ENCODE results near the gene CSAD. TPM values are rescaled to one million over a fixed set of nuclear protein-coding genes. Genes with fewer than 3 reads are reported as not detected.

The CSAD gene
- total and polyA plus RNA-seq, 2 donors (not counting 3 experiments of a cell fraction or from before 2014, with no cell fraction given): 21.1 to 24.4 TPM

DNA sequence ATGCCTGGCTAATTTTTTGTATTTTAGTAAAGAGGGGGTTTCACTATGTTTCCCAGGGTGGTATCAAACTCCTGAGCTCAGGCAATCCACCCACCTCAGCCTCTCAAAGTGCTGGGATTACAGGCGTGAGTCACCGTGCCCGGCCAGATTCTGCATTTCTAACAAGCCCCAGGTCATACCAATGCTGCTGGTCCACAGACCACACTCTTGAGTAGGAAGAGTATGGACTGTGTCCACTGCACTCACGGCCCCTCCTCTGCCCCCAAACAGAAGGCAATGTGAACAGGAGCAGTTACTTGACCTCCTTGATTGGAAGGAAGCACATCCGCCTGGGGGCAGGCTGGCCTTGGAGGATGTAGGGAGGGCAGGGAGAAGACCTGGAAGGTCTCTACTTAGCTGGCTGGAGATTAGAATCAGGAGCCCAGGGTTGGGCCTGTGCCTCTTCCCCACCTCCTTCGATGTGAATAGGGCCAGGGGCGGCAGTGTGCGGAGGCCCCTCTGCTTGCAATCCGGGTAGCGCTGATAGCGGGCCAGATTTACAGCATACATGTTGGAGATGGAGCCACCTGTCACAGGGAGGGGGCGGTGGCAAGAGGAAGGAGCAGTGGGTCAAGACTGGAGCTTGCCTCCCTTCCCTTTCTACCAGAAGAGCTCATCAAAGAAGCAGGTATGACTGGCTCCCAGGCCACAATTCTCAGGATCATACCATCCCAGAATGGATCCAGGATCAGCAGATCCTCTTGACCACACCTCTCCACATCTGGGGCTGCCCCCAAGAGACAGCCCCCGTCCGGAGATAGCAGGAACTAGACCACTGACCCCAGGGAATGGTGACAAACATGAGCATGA lies 9.6 kb downstream of the CSAD start:
- POLR2A ChIA-PET: no interaction called here
- BruUV-seq (replicated peaks): no TSS peak

More for the DNA sequence above, 9.6 kb downstream of the CSAD start:
- Histone ChIP-seq H4K20me1 (replicated peaks; ENCODE audit: control insufficient read depth, extremely low read depth, insufficient read depth, low read length) (no peaks in the 10 kb centered on the region), H3K79me2 (ENCODE audit: control insufficient read depth, insufficient read depth, low read length) (no peaks in the 10 kb centered on the region), H3K9ac (replicated peaks; ENCODE audit: extremely low read depth, insufficient read depth, low read length) (no peak overlapping the region), H3K9me3 (replicated peaks; ENCODE audit: control insufficient read depth, insufficient read depth, low read length) (no peaks in the 10 kb centered on the region), H2AFZ (ENCODE audit: low read depth, low read length) (no peak overlapping the region), H3K27me3 (ENCODE audit: control insufficient read depth in 2 of 2, insufficient read depth in 2 of 2, low read length in 2 of 2) (no peaks in the 10 kb centered on the region), H3K36me3 (ENCODE audit: control insufficient read depth in 2 of 2, extremely low read depth in 1 of 2, insufficient read depth in 2 of 2, low read length in 2 of 2) (peaks cover 0 to 7% of the 10 kb centered on the region in 2 experiments), H3K9me1 (replicated peaks; ENCODE audit: control insufficient read depth, extremely low read depth, insufficient read depth, low read length) (no peaks in the 10 kb centered on the region), H3K27ac (ENCODE audit: insufficient read depth, low read depth, low read length) (no peak overlapping the region), H3K4me1 (ENCODE audit: control insufficient read depth, extremely low read depth, insufficient read depth, low read length) (no peaks in the 10 kb centered on the region), H3K4me2 (ENCODE audit: insufficient read depth, low read length) (no peak overlapping the region), H3K4me3 (replicated peaks in 1 of 3; ENCODE audit: insufficient read depth in 1 of 3, low read depth in 1 of 3, low read length in 3 of 3) (no peak overlapping the region)
- dilution Hi-C loops (cut with MboI; ENCODE audit: extremely low pct_ligation_motif_present, low sequenced_read_pairs): no loop called here
- intact Hi-C loops (cut with micrococcal nuclease): no loop called here
- TF ChIP-seq EZH2 (IDR thresholded peaks at IDR 0.05; ENCODE audit: borderline replicate concordance, low read depth, low read length, severe bottlenecking) (no peak), MYC (IDR thresholded peaks at IDR 0.05; ENCODE audit: low read depth, low read length) (no peak), JUN (IDR thresholded peaks at IDR 0.05; ENCODE audit: borderline replicate concordance, insufficient read depth, insufficient read length, low read depth) (no peak), POLR2A (IDR thresholded peaks at IDR 0.05; ENCODE audit: low read depth, low read length) (no peak), FOS (IDR thresholded peaks at IDR 0.05; ENCODE audit: borderline replicate concordance, insufficient read depth, low read length) (no peak), POLR2AphosphoS5 (IDR thresholded peaks at IDR 0.05; ENCODE audit: insufficient read depth, low read depth, low read length) (no peak), GATA2 (IDR thresholded peaks at IDR 0.05; ENCODE audit: insufficient read depth, insufficient read length, low read depth, low read length) (no peak)
- TF ChIP-seq, protein P1, sequence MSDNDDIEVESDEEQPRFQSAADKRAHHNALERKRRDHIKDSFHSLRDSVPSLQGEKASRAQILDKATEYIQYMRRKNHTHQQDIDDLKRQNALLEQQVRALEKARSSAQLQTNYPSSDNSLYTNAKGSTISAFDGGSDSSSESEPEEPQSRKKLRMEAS (IDR thresholded peaks at IDR 0.05; ENCODE audit: insufficient read depth, insufficient read length): no peak
- TF ChIP-seq, protein P2, sequence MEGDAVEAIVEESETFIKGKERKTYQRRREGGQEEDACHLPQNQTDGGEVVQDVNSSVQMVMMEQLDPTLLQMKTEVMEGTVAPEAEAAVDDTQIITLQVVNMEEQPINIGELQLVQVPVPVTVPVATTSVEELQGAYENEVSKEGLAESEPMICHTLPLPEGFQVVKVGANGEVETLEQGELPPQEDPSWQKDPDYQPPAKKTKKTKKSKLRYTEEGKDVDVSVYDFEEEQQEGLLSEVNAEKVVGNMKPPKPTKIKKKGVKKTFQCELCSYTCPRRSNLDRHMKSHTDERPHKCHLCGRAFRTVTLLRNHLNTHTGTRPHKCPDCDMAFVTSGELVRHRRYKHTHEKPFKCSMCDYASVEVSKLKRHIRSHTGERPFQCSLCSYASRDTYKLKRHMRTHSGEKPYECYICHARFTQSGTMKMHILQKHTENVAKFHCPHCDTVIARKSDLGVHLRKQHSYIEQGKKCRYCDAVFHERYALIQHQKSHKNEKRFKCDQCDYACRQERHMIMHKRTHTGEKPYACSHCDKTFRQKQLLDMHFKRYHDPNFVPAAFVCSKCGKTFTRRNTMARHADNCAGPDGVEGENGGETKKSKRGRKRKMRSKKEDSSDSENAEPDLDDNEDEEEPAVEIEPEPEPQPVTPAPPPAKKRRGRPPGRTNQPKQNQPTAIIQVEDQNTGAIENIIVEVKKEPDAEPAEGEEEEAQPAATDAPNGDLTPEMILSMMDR (IDR thresholded peaks at IDR 0.05; ENCODE audit: extremely low read depth in 1 of 2, insufficient read depth in 1 of 2, low read depth in 1 of 2, low read length in 2 of 2): no peak
- CTCF ChIA-PET: interaction anchor here (2.9 kb wide), 1 partner anchor 11 kb away, joined by 20 read pairs; no protein-coding TSS in a partner anchor
- FAIRE-seq (no peak), DNase-seq (ENCODE audit: low read depth, low spot score) (no peak)

All from endothelial cell of umbilical vein (primary cell).